HepG2 (cell line): Measurements from ENCODE around the gene PPIA. TPM values are rescaled to one million over a fixed set of nuclear protein-coding genes. Genes with fewer than 3 reads are reported as not detected.
A peak's percentile ranks its signal among the peaks of the same experiment; 100 is the strongest.

Experiments used
- ATAC-seq: fragments of 200-7000 bp; cut with Tn5 transposase; 3 replicates; pipeline ENCODE4 v1.9.1; 2020; ENCODE audit warnings: mild to moderate bottlenecking, moderate library complexity
- BruUV-seq: library from RNA; stranded (reverse); fragments of 400-500 nt; replicated peaks from 2 replicates; lab custom pipeline; 2021; lab: Mats Ljungman, UMichigan
- CTCF ChIA-PET: fragments of 300-600 bp; formaldehyde crosslinking; extraction: SDS; loops from one replicate; lab custom pipeline; 2021; ENCODE audit warnings: low total read pairs, inconsistent platforms, low intra/inter-chr PET ratio; lab: Yijun Ruan, JAX
- POLR2A ChIA-PET: fragments of 350-600 bp; sonication (Branson Sonifier 250); formaldehyde crosslinking; loops from one replicate; lab custom pipeline; 2020; ENCODE audit warnings: antibody characterized with exemption, inconsistent platforms; lab: Yijun Ruan, JAX
- DNase-seq: peaks from one replicate; pipeline ENCODE4 v3.0.0-alpha.2; 2015; ENCODE audit warnings: low spot score
- FAIRE-seq: peaks from 3 replicates; lab custom pipeline; 2011; peaks lifted over from hg19 to GRCh38; lab: Jason Lieb, UNC
- H2AFZ ChIP-seq: one replicate; pipeline ENCODE4 v1.6.1; 2011; ENCODE audit warnings: low read length, inconsistent platforms
- H3K27ac ChIP-seq: fragments of 300-600 bp; 3 replicates; pipeline ENCODE4 v1.8.0; 2011; ENCODE audit warnings: mixed run types, mild to moderate bottlenecking, mixed read lengths, low read length, inconsistent platforms; ENCODE audit not compliant: insufficient read depth; ENCODE audit errors: extremely low read length
- H3K27me3 ChIP-seq, 2 experiments: fragments of 200-600 bp in 1 of 2; 2 replicates in 1 of 2; 3 replicates in 1 of 2; pipeline versions ENCODE4 v1.6.0 to v1.8.0; 2011; ENCODE audit warnings: low read length in 2 of 2, mild to moderate bottlenecking in 2 of 2, moderate library complexity in 2 of 2, inconsistent platforms in 1 of 2; ENCODE audit not compliant: insufficient read depth in 2 of 2, control insufficient read depth in 1 of 2
- H3K36me3 ChIP-seq, 2 experiments: fragments of 200-600 bp in 1 of 2; replicated peaks in 1 of 2; 2 replicates in 1 of 2; 3 replicates in 1 of 2; pipeline versions ENCODE4 v1.5.1 to v1.8.0; 2011; ENCODE audit warnings: low read length in 2 of 2, inconsistent platforms in 1 of 2; ENCODE audit not compliant: insufficient read depth in 2 of 2, control insufficient read depth in 1 of 2
- H3K4me1 ChIP-seq: 2 replicates; pipeline ENCODE4 v1.5.1; 2012; ENCODE audit warnings: low read length, inconsistent platforms; ENCODE audit not compliant: insufficient read depth
- H3K4me2 ChIP-seq: 2 replicates; pipeline ENCODE4 v1.6.0; 2011; ENCODE audit warnings: low read depth, low read length, inconsistent platforms
- H3K4me3 ChIP-seq, 3 experiments: fragments of 200-600 bp in 1 of 3; sonication (generic), shearing (Covaris generic) in 1 of 3; replicated peaks in 1 of 3; 2 replicates each; pipeline ENCODE4 v1.5.1; 2011 to 2016; ENCODE audit warnings: low read length in 3 of 3, inconsistent platforms in 2 of 3, low read depth in 2 of 3, mild to moderate bottlenecking in 2 of 3, control low read depth in 1 of 3, mixed read lengths in 1 of 3; ENCODE audit not compliant: insufficient read depth in 1 of 3
- H3K79me2 ChIP-seq: one replicate; pipeline ENCODE4 v1.6.1; 2011; ENCODE audit warnings: low read length, inconsistent platforms; ENCODE audit not compliant: insufficient read depth
- H3K9ac ChIP-seq: 2 replicates; pipeline ENCODE4 v1.6.0; 2011; ENCODE audit warnings: mild to moderate bottlenecking, low read depth, low read length, inconsistent platforms; ENCODE audit not compliant: insufficient read depth
- H3K9me3 ChIP-seq: 2 replicates; pipeline ENCODE4 v1.5.1; 2012; ENCODE audit warnings: mild to moderate bottlenecking, low read length
- H4K20me1 ChIP-seq: 2 replicates; pipeline ENCODE4 v1.6.0; 2011; ENCODE audit warnings: inconsistent platforms, mild to moderate bottlenecking, low read length, moderate library complexity; ENCODE audit not compliant: insufficient read depth
- ARID3A ChIP-seq: IDR thresholded peaks from 2 replicates; pipeline ENCODE4 v1.6.1; 2012; ENCODE audit warnings: low read depth, low read length, improper control_type of control experiment
- BRCA1 ChIP-seq: sonication (generic); formaldehyde crosslinking; IDR thresholded peaks from 2 replicates; pipeline ENCODE4 v1.4.0; 2020; ENCODE audit warnings: missing genetic modification reagents
- IKZF5 ChIP-seq: IDR thresholded peaks from 2 replicates; pipeline ENCODE4 v1.6.1; 2018; ENCODE audit warnings: missing genetic modification reagents, mild to moderate bottlenecking, missing compliant biosample characterization
- JUND ChIP-seq: sonication (generic); formaldehyde crosslinking; IDR thresholded peaks from 2 replicates; pipeline ENCODE4 v1.8.0; 2022; ENCODE audit warnings: mild to moderate bottlenecking, missing genetic modification reagents
- NFIB ChIP-seq: sonication (generic); formaldehyde crosslinking; IDR thresholded peaks from 2 replicates; pipeline ENCODE4 v1.9.0; 2021; ENCODE audit warnings: missing genetic modification reagents, mild to moderate bottlenecking, borderline replicate concordance
- REXO4 ChIP-seq: sonication (generic); formaldehyde crosslinking; IDR thresholded peaks from 2 replicates; pipeline ENCODE4 v1.8.0; 2022; ENCODE audit warnings: missing genetic modification reagents, mild to moderate bottlenecking, borderline replicate concordance
- SAP130 ChIP-seq: IDR thresholded peaks from 2 replicates; pipeline ENCODE4 v1.6.1; 2016; ENCODE audit warnings: low read depth
- SKI ChIP-seq: fragments of 450-650 bp; IDR thresholded peaks from one replicate; pipeline ENCODE4 v1.6.1; 2018; ENCODE audit warnings: mild to moderate bottlenecking; ENCODE audit not compliant: partially characterized antibody
- SP4 ChIP-seq: sonication (generic); formaldehyde crosslinking; IDR thresholded peaks from 2 replicates; pipeline ENCODE4 v1.8.1; 2023; ENCODE audit warnings: mild to moderate bottlenecking, missing genetic modification reagents
- ZBTB33 ChIP-seq: sonication (generic); formaldehyde crosslinking; IDR thresholded peaks from 2 replicates; pipeline ENCODE4 v1.4.0; 2020; ENCODE audit warnings: missing genetic modification reagents
- ZNF160 ChIP-seq: sonication (generic); formaldehyde crosslinking; IDR thresholded peaks from 2 replicates; pipeline ENCODE4 v1.8.0; 2022; ENCODE audit warnings: mild to moderate bottlenecking, inconsistent platforms, missing genetic modification reagents
- ZNF580 ChIP-seq: IDR thresholded peaks from 2 replicates; pipeline ENCODE4 v1.6.1; 2016; ENCODE audit warnings: low read depth, borderline replicate concordance
- ZNF790 ChIP-seq: sonication (generic); formaldehyde crosslinking; IDR thresholded peaks from 2 replicates; pipeline ENCODE4 v1.8.0; 2022; ENCODE audit warnings: missing genetic modification reagents, mild to moderate bottlenecking, borderline replicate concordance
- ZNF883 ChIP-seq: sonication (generic); formaldehyde crosslinking; IDR thresholded peaks from 2 replicates; pipeline ENCODE4 v1.5.1; 2020; ENCODE audit warnings: mild to moderate bottlenecking, missing genetic modification reagents; ENCODE audit errors: not compliant biosample characterization
- ZSCAN9 ChIP-seq: IDR thresholded peaks from 2 replicates; pipeline ENCODE4 v1.6.1; 2016; ENCODE audit warnings: borderline replicate concordance
- WGBS: methylation state at CpG from one replicate; pipeline ENCODE4 v1.1.6; 2017; ENCODE audit warnings: low lambda C conversion rate; 5-methylcytosine and 5-hydroxymethylcytosine counted together
- in situ Hi-C: cut with HindIII; loops from 2 replicates; pipeline ENCODE4 v1.10.0; 2017; ENCODE audit warnings: low pct_unique_long_range_greater_than_20kb; ENCODE audit not compliant: extremely low pct_ligation_motif_present
- intact Hi-C: fragments of 100-400 bp; cut with micrococcal nuclease; formaldehyde crosslinking; loops from one replicate; pipeline ENCODE4 v1.10.0; 2022; ENCODE audit not compliant: unreplicated experiment
- polyA plus RNA-seq, 8 experiments: library from polyadenylated mRNA; depleted of rRNA in 3 of 8; stranded (reverse) in 7 of 8; unstranded in 1 of 8; fragments of >200 nt; fragmentation: Illumina TruSeq in 4 of 8; extraction: Trizol in 4 of 8; gene quantifications; 2 replicates each; pipeline versions ENCODE4 v1.2.1 to v1.2.3, GENCODE V29; 2011 to 2016; ENCODE audit warnings: low read depth in 4 of 8, missing spikeins in 1 of 8, mixed read lengths in 1 of 8; ENCODE audit not compliant: insufficient read depth in 1 of 8
- total RNA-seq, 5 experiments: library from RNA; depleted of rRNA; stranded (reverse); fragments of >200 nt; fragmentation: Illumina TruSeq; extraction: Trizol; gene quantifications; 2 replicates each; pipeline ENCODE4 v1.2.3, GENCODE V29; 2016; ENCODE audit warnings: low read depth in 1 of 5

PPIA gene
- total and polyA plus RNA-seq, 2 of the 13 experiments (the other 11 are each of a cell fraction or from before 2014, with no cell fraction given): 2,268 to 3,010 TPM

GRCh38 chr7:44811093-44811492 lies 14.6 kb downstream of the PPIA start (continued):
- TF ChIP-seq ARID3A (peak; percentile 92), NFIB (CRISPR knock-in tag) (no peak), SAP130 (CRISPR knock-in tag) (peak; percentile 48; the same call in 1 of the 2 replicates), SKI (peak; percentile 74), ZNF580 (CRISPR knock-in tag) (no peak)

GRCh38 chr7:44811571-44811970 lies 15.1 kb downstream of the PPIA start:
- ChIA-PET CTCF (no interaction called here), POLR2A (interaction anchor here (1.2 kb wide), 1 partner anchor 13 kb away, joined by 3 read pairs; no protein-coding TSS in a partner anchor)
- no peaks in the 10 kb centered on the region for H3K79me2 ChIP-seq
- H3K4me2 ChIP-seq: no peak overlapping the region
- ATAC-seq (no peak), DNase-seq (no peak), FAIRE-seq (no peak)
- no peak overlapping the region for H3K27ac ChIP-seq
- H3K4me3 ChIP-seq: no peak overlapping the region
- no peak overlapping the region for H2AFZ ChIP-seq
- H3K27me3 ChIP-seq: no peaks in the 10 kb centered on the region
- WGBS: 43% methylated on average over 6 of the region's 6 CpGs
- no peak for TF ChIP-seq ZNF790 (CRISPR knock-in tag)
- TF ChIP-seq IKZF5: no peak
- no peak for TF ChIP-seq ZSCAN9 (CRISPR knock-in tag)
- TF ChIP-seq ZNF160: no peak
- TF ChIP-seq JUND (CRISPR knock-in tag): no peak
- no peak for TF ChIP-seq ZBTB33 (CRISPR knock-in tag)
- no peak for TF ChIP-seq SP4
- TF ChIP-seq BRCA1 (CRISPR knock-in tag): no peak
- no peak for TF ChIP-seq REXO4
- TF ChIP-seq ZNF883 (CRISPR knock-in tag): no peak
- H3K4me1 ChIP-seq: peaks cover 36% of the 10 kb centered on the region
- H3K9me3 ChIP-seq: no peaks in the 10 kb centered on the region
- H4K20me1 ChIP-seq: no peaks in the 10 kb centered on the region
- no peak overlapping the region for H3K9ac ChIP-seq
- in situ Hi-C loops (no loop called here), intact Hi-C loops (loop anchor here (1.0 kb wide), 1 partner anchor 14 kb away; no protein-coding TSS in a partner anchor)
- no peaks in the 10 kb centered on the region for H3K36me3 ChIP-seq
- BruUV-seq: no TSS peak
